ENCODE measurements around the gene SH3D21.

Gene SH3D21

DNA sequence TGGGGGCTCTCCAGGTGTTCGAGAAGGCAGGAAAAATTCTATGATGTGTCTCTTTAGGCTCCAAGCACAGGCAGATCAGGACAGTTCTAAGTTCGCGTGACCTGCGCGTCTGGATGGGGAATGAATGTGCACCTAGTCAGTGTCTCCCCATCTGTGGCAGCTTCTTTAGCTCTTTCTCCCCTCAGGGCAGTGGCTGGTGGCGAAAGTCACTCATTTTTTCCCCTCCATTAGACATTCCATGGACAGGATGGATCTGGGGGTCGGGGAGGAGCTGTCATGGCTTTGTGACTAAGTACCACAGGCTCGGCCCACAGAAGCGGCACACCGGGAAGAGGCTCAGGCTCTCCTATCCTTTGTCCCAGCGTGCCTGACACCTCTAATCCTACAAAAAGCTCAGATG, 48.3 kb downstream of the SH3D21 start:
- in situ Hi-C loops (cut with MboI; ENCODE audit: low sequenced_read_pairs): no loop called here

DNA sequence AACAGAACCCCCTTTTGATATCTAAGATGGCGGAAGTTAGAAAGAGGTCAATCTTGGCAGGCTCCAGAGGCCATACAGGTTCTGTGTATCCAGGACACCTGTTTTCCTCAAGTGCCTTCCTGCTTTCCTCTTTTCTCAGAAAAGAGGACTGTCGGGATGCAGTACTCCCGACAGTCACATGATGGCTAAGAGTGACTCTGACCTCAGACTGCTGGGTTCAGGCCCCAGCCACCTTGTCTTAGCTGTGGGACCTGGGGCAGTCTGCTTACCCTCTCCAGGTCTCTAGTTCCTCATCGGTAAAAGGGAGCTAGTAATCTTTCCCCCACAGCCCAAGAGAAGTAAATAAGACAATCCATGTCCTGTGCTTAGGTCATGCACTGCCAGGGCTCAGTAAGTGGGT, 49.6 kb downstream of the SH3D21 start:
- in situ Hi-C loops (cut with MboI; ENCODE audit: low sequenced_read_pairs): no loop called here

DNA sequence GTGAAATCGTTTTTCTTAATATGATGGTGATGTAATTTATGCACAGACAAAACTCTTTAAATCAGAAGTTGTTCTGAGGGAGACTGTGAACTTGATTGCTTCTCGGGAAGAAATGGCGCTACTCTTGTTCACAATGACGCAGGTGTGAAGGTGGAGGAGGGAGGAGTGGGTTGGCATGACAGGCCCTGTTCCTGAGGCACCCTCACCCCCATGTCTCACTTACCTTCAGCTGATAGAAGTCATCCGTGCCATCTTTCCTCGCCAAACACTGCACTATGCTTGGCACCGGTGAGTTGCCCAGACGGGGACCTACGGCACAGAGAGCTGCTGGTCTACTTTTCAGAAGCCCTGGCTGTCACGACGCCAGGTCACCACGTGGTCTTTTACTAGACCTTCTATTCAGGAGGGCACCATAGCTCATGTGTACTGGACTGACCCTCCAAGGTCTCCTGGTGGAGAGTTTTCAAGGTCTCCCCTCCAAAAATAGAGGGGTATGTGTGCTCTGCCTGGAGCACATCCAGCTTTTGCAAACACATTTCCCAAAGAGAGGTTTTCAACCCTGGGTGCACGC, 52.4 kb downstream of the SH3D21 start:
- in situ Hi-C loops (cut with MboI; ENCODE audit: low sequenced_read_pairs): no loop called here

DNA sequence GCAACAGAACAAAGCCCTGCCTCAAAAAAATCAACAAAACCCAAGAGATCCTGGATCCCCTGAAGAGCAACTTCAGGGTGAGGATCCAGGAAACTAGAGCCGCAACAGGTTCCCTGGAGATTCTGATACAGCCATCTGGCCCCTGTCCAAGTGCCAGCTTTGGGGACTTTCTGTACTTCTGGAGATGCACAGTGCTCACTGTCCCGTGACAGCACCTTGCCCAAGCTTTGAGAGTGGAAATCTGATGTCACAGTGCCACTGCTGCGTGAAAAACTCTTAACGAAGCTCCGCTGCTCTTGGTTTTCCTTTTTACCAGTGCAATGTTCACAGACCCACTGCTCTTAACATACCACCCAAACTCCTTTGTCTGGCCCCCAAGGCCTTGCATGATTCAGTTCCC, 53.2 kb downstream of the SH3D21 start:
- in situ Hi-C loops (cut with MboI; ENCODE audit: low sequenced_read_pairs): no loop called here

DNA sequence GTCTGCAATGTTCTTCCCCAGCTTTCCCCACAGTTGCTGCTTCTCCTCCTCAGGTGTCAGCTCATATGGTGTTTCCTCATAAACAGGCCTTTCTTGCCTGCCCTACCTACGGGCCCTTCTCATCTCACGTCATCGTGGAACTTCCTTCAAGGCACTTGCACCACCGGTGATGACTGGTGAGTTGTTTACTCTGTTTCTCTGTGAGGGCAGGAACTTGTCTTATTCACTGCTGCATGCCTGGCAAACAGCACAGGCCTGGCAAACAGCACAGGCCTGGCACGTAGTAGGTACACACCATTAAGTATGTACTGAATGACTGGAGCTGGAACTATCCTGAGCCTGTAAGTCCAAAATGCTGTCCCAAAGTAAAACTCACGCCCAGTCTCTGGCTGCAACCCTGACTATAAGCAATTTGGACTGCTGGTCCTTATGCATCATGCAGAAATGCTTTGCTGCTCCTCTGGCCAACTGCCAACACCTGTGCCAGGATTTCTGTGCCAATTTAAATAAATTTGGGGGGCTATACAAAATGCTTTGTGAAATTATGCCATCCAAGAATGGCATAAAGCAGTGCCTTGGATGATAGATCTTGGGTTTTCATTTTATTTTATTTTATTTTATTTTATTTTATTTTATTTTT, 53.9 kb downstream of the SH3D21 start:
- in situ Hi-C loops (cut with MboI; ENCODE audit: low sequenced_read_pairs): no loop called here

DNA sequence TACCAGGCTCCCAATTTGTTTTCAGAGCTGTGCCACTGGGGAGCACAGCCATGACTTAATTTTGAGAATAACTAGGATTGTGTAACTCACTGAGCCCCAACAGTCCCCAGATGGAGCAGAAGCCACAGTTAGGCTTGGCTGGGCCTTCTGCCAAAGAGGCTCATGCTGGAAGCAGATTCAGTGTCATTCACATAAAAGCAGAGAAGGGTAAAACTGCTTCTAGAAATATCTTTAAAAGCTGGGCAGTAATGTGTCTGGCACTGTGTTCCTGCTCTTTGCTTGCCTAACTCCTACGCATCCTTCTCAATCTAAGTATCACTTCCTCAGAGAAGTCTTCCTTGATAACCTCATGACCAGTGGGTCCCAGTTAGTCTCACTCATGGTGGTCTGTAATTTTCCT, 59.2 kb downstream of the SH3D21 start:
- in situ Hi-C loops (cut with MboI; ENCODE audit: low sequenced_read_pairs): no loop called here

DNA sequence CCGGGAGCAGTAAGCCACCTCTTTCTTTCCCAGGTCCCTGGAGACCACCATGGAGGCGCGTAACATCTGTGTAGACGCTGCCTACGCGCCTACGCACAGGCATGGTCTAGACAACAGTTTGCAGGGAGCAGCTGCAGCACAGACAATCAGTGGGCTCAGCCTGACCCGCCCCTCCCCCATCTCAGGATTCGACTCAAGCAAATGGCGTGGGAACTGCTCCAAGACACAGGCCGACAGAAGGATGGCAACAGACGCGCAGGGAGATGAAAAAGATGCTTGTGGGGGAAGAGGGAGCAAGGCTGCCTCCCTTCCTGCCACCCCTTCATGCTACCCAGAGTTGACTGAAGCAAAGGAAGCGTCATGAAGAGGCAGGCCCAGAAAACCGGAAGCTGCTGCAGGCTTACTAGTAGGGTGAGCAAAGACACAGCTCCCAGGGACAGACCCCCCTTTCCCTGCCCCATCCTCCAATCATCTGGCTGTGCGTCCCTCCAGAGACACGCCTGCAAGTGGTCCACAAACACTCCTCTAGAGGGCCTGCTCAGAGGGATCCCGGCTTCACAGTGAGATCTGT, 60.0 kb downstream of the SH3D21 start:
- in situ Hi-C loops (cut with MboI; ENCODE audit: low sequenced_read_pairs): no loop called here

DNA sequence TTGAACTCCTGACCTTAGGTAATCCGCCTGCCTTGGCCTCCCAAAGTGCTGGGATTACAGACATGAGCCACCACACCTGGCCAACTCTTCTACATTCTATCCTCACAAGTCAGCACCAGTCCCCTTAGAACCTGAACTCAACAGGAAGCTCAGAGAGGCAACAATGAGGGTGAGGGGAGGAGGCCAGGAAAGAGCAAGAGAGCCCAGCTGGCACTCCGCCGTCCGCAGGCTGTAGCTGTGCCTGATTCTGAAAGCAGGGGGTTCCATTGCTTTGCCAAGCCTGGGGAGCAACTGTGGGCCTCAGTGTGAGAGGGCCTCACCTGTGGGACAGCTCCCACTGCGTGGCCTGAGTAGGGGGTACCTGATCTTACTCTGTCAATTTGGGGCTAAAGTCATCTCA, 60.9 kb downstream of the SH3D21 start:
- in situ Hi-C loops (cut with MboI; ENCODE audit: low sequenced_read_pairs): no loop called here

DNA sequence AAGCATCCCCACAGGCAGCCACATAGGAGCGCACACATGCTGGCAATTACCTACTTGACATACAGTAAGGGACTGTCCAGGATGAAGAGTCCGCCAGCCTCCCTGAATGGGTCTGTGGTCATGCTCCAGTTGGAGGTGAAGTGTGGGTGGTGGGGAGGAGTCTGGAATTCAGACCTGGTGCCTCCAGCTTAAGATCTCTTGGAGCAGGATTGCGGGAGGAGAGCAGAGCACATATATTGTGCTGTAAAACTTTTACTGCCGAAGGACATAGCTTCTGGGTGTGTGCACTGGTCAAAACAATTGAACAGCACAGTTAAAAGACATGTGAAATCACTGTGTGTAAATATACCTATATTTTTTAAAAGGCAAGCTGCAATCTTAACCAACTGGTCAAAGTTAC, 61.6 kb downstream of the SH3D21 start:
- in situ Hi-C loops (cut with MboI; ENCODE audit: low sequenced_read_pairs): no loop called here

DNA sequence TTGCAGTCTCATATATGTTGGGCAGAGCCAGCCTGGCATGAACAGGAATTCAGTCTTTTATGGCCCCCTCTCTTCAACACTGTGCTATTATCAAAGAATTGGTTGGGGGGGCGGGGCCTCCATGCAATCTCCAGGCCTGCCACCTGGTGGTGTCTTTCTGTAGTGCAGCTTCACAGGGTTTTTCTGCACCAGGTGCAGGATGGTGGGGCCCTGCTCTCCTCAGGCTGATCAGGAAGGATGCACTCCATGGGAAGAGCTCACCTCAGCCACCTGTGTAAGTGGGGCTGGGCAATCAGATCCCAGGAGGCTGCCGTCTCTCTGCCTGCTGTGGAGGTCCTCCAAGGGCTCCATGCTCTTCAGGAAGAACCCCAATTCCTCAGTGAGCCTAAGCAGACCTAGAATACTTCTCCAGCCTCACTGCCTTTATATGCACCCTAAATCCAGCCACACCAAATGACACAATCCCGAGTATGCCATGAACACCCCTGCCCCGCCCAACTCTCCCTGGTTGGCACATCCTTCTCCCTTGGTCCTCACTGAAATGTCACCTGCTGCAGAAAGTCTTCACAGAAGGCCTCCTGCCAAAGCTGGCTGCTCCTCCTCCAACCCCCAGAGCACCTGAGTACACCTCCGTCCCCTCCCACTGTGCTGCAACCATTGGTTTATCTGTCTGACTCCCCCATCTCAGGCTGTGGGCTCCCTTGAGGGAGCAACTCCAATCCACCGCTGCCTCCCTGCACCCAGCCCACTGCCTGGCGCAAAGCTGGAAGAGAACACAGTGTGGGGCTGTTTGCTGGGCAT, 63.1 kb downstream of the SH3D21 start:
- in situ Hi-C loops (cut with MboI; ENCODE audit: low sequenced_read_pairs): no loop called here

All from hTERT RPE-1 (cell line).